ENCODE measurements around the gene GPR39. TPM values are rescaled to one million over a fixed set of nuclear protein-coding genes. Genes with fewer than 3 reads are reported as not detected.
A peak's percentile ranks its signal among the peaks of the same experiment; 100 is the strongest.

Gene GPR39
- polyA plus RNA-seq, 1 donor from 2014 or later: 1.1 TPM

GRCh38 chr2:132437852-132438669 lies 21.5 kb downstream of the GPR39 start:
- Histone ChIP-seq H3F3A (ENCODE audit: insufficient read depth, low read length, poor library complexity, severe bottlenecking) (no peaks in the 10 kb centered on the region), H4K20me1 (ENCODE audit: insufficient read depth) (no peaks in the 10 kb centered on the region), H3K4me2 (ENCODE audit: low read length) (no peak overlapping the region), H3K4me3 (ENCODE audit: low read length) (peak overlapping the region; percentile 13), H3K9me3 (ENCODE audit: low read length) (no peaks in the 10 kb centered on the region), H3K9me2 (ENCODE audit: insufficient read depth, low read length) (no peaks in the 10 kb centered on the region), H2AFZ (ENCODE audit: low read depth, low read length) (no peak overlapping the region), H3K36me3 (ENCODE audit: insufficient read depth, low read length) (no peaks in the 10 kb centered on the region), H3K9ac (ENCODE audit: low read length) (no peak overlapping the region), H3K79me2 (replicated peaks; ENCODE audit: insufficient read depth, low read length) (no peaks in the 10 kb centered on the region), H3K27me3 (ENCODE audit: insufficient read depth, low read depth, low read length) (no peaks in the 10 kb centered on the region), H3K27ac (ENCODE audit: low read length) (peak overlapping the region; percentile 55)
- no peak for TF ChIP-seq EP300 (conservative IDR thresholded peaks at IDR 0.05; ENCODE audit: poor library complexity, severe bottlenecking)
- no peak for TF ChIP-seq POLR2AphosphoS5 (IDR thresholded peaks at IDR 0.05)
- no peak for TF ChIP-seq TAF1 (IDR thresholded peaks at IDR 0.05; ENCODE audit: low read depth)
- no peak for TF ChIP-seq RAD21 (conservative IDR thresholded peaks at IDR 0.05)
- TF ChIP-seq, protein P1, sequence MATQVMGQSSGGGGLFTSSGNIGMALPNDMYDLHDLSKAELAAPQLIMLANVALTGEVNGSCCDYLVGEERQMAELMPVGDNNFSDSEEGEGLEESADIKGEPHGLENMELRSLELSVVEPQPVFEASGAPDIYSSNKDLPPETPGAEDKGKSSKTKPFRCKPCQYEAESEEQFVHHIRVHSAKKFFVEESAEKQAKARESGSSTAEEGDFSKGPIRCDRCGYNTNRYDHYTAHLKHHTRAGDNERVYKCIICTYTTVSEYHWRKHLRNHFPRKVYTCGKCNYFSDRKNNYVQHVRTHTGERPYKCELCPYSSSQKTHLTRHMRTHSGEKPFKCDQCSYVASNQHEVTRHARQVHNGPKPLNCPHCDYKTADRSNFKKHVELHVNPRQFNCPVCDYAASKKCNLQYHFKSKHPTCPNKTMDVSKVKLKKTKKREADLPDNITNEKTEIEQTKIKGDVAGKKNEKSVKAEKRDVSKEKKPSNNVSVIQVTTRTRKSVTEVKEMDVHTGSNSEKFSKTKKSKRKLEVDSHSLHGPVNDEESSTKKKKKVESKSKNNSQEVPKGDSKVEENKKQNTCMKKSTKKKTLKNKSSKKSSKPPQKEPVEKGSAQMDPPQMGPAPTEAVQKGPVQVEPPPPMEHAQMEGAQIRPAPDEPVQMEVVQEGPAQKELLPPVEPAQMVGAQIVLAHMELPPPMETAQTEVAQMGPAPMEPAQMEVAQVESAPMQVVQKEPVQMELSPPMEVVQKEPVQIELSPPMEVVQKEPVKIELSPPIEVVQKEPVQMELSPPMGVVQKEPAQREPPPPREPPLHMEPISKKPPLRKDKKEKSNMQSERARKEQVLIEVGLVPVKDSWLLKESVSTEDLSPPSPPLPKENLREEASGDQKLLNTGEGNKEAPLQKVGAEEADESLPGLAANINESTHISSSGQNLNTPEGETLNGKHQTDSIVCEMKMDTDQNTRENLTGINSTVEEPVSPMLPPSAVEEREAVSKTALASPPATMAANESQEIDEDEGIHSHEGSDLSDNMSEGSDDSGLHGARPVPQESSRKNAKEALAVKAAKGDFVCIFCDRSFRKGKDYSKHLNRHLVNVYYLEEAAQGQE (IDR thresholded peaks at IDR 0.05; ENCODE audit: borderline replicate concordance): no peak
- no peak for TF ChIP-seq MXI1 (conservative IDR thresholded peaks at IDR 0.05; ENCODE audit: poor library complexity, severe bottlenecking)
- no peak for TF ChIP-seq EZH2 (IDR thresholded peaks at IDR 0.05; ENCODE audit: borderline replicate concordance, insufficient read depth, low read length, poor library complexity, severe bottlenecking)
- no peak for TF ChIP-seq CTCF (IDR thresholded peaks at IDR 0.05; ENCODE audit: poor library complexity, severe bottlenecking)
- TF ChIP-seq SMC3 (conservative IDR thresholded peaks at IDR 0.05; ENCODE audit: poor library complexity): no peak

GRCh38 chr2:132438691-132439090 lies 22.1 kb downstream of the GPR39 start:
- TF ChIP-seq EP300 (conservative IDR thresholded peaks at IDR 0.05; ENCODE audit: poor library complexity, severe bottlenecking): no peak
- TF ChIP-seq POLR2AphosphoS5 (IDR thresholded peaks at IDR 0.05): peak; percentile 33
- TF ChIP-seq RAD21 (conservative IDR thresholded peaks at IDR 0.05): no peak
- no peak for TF ChIP-seq CTCF (IDR thresholded peaks at IDR 0.05; ENCODE audit: poor library complexity, severe bottlenecking)
- TF ChIP-seq TAF1 (IDR thresholded peaks at IDR 0.05; ENCODE audit: low read depth): no peak
- no peak for TF ChIP-seq SMC3 (conservative IDR thresholded peaks at IDR 0.05; ENCODE audit: poor library complexity)
- TF ChIP-seq MXI1 (conservative IDR thresholded peaks at IDR 0.05; ENCODE audit: poor library complexity, severe bottlenecking): no peak
- Histone ChIP-seq H3K4me3 (ENCODE audit: low read length) (peak overlapping the region; percentile 13), H3K36me3 (ENCODE audit: insufficient read depth, low read length) (no peaks in the 10 kb centered on the region), H3K9ac (ENCODE audit: low read length) (peak overlapping the region; percentile 24), H4K20me1 (ENCODE audit: insufficient read depth) (no peaks in the 10 kb centered on the region), H3F3A (ENCODE audit: insufficient read depth, low read length, poor library complexity, severe bottlenecking) (no peaks in the 10 kb centered on the region), H2AFZ (ENCODE audit: low read depth, low read length) (no peak overlapping the region), H3K79me2 (replicated peaks; ENCODE audit: insufficient read depth, low read length) (no peaks in the 10 kb centered on the region), H3K4me2 (ENCODE audit: low read length) (no peak overlapping the region), H3K9me2 (ENCODE audit: insufficient read depth, low read length) (no peaks in the 10 kb centered on the region), H3K27me3 (ENCODE audit: insufficient read depth, low read depth, low read length) (no peaks in the 10 kb centered on the region), H3K9me3 (ENCODE audit: low read length) (no peaks in the 10 kb centered on the region), H3K27ac (ENCODE audit: low read length) (peak overlapping the region; percentile 55)
